ENCODE measurements around the gene IL16. TPM values are rescaled to one million over a fixed set of nuclear protein-coding genes. Genes with fewer than 3 reads are reported as not detected.
A peak's percentile ranks its signal among the peaks of the same experiment; 100 is the strongest.

Gene IL16
- total RNA-seq, 1 donor from 2014 or later: 0.05 TPM

- DNase-seq (ENCODE audit: low read depth): peak; percentile 57
Measured at GRCh38 chr15:81274931-81275707, 78.4 kb downstream of the IL16 start.

GRCh38 chr15:81275711-81276392 lies 79.2 kb downstream of the IL16 start:
- peak; percentile 9 for DNase-seq (ENCODE audit: low read depth)

- no peak for DNase-seq (ENCODE audit: low read depth)
Measured at GRCh38 chr15:81276967-81277366, 80.3 kb downstream of the IL16 start.

- DNase-seq (ENCODE audit: low read depth): no peak
Measured at GRCh38 chr15:81277851-81278250, 81.2 kb downstream of the IL16 start.

- DNase-seq (ENCODE audit: low read depth): no peak
Measured at GRCh38 chr15:81278306-81279029, 81.8 kb downstream of the IL16 start.

- DNase-seq (ENCODE audit: low read depth): peak; percentile 77
Measured at GRCh38 chr15:81279621-81280485, 83.2 kb downstream of the IL16 start.

GRCh38 chr15:81280696-81281455 lies 84.2 kb downstream of the IL16 start:
- DNase-seq (ENCODE audit: low read depth): no peak

- DNase-seq (ENCODE audit: low read depth): no peak
Measured at GRCh38 chr15:81281456-81281735, 84.7 kb downstream of the IL16 start.

GRCh38 chr15:81281766-81282605 lies 85.3 kb downstream of the IL16 start:
- DNase-seq (ENCODE audit: low read depth): no peak

GRCh38 chr15:81282606-81282895 lies 85.9 kb downstream of the IL16 start:
- DNase-seq (ENCODE audit: low read depth): no peak

GRCh38 chr15:81282911-81283310 lies 86.2 kb downstream of the IL16 start:
- DNase-seq (ENCODE audit: low read depth): no peak

GRCh38 chr15:81284256-81285031 lies 87.8 kb downstream of the IL16 start:
- no peak for DNase-seq (ENCODE audit: low read depth)

GRCh38 chr15:81285461-81285860 lies 88.8 kb downstream of the IL16 start:
- no peak for DNase-seq (ENCODE audit: low read depth)

GRCh38 chr15:81286621-81287121 lies 90.0 kb downstream of the IL16 start:
- no peak for DNase-seq (ENCODE audit: low read depth)

GRCh38 chr15:81288040-81288439 lies 91.4 kb downstream of the IL16 start:
- no peak for DNase-seq (ENCODE audit: low read depth)

GRCh38 chr15:81288616-81289015 lies 91.9 kb downstream of the IL16 start:
- DNase-seq (ENCODE audit: low read depth): no peak

- DNase-seq (ENCODE audit: low read depth): no peak
Measured at GRCh38 chr15:81289910-81290309, 93.2 kb downstream of the IL16 start.

GRCh38 chr15:81291916-81292522 lies 95.3 kb downstream of the IL16 start:
- no peak for DNase-seq (ENCODE audit: low read depth)

- DNase-seq (ENCODE audit: low read depth): no peak
Measured at GRCh38 chr15:81292523-81293001, 95.9 kb downstream of the IL16 start.
